Measurements from ENCODE around the gene IER2.

- no peak for TF ChIP-seq POLR2A (IDR thresholded peaks at IDR 0.05)
- TF ChIP-seq CTCF (IDR thresholded peaks at IDR 0.05), result no peak
Observed at GRCh38 chr19:13121551-13122274, 28.5 kb upstream of the IER2 start.
